ENCODE measurements around the gene SNX24. TPM values are rescaled to one million over a fixed set of nuclear protein-coding genes. Genes with fewer than 3 reads are reported as not detected.

SNX24 gene
- total RNA-seq, 1 donor from 2014 or later, result 8.5 TPM

DNA sequence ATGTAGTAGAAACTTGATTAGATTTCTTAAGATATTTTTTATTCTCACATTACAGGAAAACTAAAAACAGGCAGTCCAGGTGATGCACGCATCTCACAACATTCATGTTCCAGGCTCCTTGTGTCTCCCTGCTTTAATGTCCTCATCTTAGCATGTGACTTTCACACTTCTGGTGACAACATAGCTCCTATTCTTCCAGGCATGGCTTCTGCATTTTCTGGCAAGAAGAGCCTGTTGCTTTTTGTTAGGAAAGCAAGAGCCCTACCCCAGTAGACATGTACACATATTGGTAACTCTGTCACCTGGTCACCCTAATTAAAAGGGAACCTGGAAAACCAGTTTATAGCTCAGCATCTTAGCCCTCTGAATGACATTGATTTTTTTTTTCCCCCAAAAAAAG lies 98.6 kb downstream of the SNX24 start:
- TF ChIP-seq, protein P1, sequence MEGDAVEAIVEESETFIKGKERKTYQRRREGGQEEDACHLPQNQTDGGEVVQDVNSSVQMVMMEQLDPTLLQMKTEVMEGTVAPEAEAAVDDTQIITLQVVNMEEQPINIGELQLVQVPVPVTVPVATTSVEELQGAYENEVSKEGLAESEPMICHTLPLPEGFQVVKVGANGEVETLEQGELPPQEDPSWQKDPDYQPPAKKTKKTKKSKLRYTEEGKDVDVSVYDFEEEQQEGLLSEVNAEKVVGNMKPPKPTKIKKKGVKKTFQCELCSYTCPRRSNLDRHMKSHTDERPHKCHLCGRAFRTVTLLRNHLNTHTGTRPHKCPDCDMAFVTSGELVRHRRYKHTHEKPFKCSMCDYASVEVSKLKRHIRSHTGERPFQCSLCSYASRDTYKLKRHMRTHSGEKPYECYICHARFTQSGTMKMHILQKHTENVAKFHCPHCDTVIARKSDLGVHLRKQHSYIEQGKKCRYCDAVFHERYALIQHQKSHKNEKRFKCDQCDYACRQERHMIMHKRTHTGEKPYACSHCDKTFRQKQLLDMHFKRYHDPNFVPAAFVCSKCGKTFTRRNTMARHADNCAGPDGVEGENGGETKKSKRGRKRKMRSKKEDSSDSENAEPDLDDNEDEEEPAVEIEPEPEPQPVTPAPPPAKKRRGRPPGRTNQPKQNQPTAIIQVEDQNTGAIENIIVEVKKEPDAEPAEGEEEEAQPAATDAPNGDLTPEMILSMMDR (IDR thresholded peaks at IDR 0.05), result no peak
- Mint-ChIP-seq H3K9me3 (no peaks in the 10 kb centered on the region), H3K36me3 (ENCODE audit: low read depth) (no peaks in the 10 kb centered on the region), H3K27ac (no peak overlapping the region), H3K4me3 (no peak overlapping the region), H3K4me1 (peaks cover 18% of the 10 kb centered on the region), H3K27me3 (no peaks in the 10 kb centered on the region)
- no peak for DNase-seq
- CTCF ChIA-PET, result no interaction called here
- POLR2A ChIA-PET, result no interaction called here
- ATAC-seq (ENCODE audit: low read depth), result no peak
- intact Hi-C loops (cut with micrococcal nuclease), result no loop called here

DNA sequence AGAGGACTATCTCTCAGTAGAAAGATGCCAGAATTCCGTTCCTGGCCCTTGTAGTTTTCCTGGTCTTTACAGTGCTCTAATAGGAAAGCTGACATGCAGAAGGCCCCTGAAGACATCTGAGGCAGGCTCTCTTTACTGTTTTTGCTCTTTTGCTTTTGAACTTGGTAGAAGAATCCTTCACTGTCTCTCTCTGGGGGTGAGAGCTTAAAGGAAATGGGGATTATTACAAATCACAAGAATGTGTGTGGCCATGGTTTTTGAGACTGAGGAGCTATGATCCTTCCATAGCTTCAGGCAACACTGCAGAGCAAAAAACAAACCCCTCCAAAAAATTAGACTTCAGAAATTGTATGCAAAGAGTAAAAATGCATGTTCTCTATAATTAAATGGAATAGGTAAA lies 102.0 kb downstream of the SNX24 start:
- no peak overlapping the region for H3K4me3 Mint-ChIP-seq
- intact Hi-C loops (cut with micrococcal nuclease), result no loop called here
- peaks cover 2% of the 10 kb centered on the region for H3K36me3 Mint-ChIP-seq (ENCODE audit: low read depth)
- H3K27me3 Mint-ChIP-seq, result no peaks in the 10 kb centered on the region
- H3K4me1 Mint-ChIP-seq, result peaks cover 18% of the 10 kb centered on the region
- no peaks in the 10 kb centered on the region for H3K9me3 Mint-ChIP-seq
- ChIA-PET POLR2A (no interaction called here), CTCF (no interaction called here)
- H3K27ac Mint-ChIP-seq, result no peak overlapping the region
- DNase-seq (no peak), ATAC-seq (ENCODE audit: low read depth) (no peak)
- TF ChIP-seq, protein P1 (IDR thresholded peaks at IDR 0.05), result no peak

DNA sequence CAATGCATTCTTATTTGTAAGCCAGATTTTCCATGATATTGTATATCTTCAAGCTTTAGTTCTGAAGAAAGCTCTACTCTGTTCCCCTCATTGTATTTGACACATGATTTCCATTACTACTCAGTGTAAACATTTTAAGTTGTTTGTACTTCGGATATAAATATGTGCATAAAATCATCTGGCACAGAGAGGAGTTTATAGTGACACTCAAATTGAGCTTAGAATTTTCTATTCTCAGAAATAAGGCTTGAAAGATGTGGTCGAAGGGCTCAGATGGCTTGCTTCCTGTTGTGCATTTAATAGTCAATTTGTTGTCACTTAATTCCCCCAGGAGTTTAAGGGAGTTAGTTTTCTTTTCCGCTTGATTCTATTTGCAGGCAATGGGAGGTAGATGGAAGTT lies 102.4 kb downstream of the SNX24 start:
- H3K4me1 Mint-ChIP-seq, result peaks cover 18% of the 10 kb centered on the region
- POLR2A ChIA-PET, result no interaction called here
- intact Hi-C loops (cut with micrococcal nuclease), result no loop called here

DNA sequence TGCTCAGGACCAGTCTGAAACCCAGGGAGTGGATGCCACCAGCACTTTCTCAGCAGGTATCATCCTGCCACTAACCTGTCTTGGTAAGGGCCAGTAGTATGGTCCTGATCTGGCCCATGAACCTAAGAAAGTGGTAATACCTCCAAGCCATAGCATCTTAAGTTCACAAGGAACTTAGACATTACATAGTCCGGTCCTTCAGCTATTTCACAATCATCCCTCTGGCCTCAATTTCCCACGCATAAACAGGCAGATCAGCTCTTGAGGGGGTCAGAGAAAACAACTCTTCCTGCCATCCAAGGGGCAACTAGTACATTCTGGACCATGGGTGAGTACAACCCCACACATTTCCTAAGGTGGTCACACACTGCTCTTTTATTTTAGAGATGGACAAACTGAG lies 102.9 kb downstream of the SNX24 start:
- intact Hi-C loops (cut with micrococcal nuclease), result no loop called here
- peaks cover 2% of the 10 kb centered on the region for H3K36me3 Mint-ChIP-seq (ENCODE audit: low read depth)
- H3K27ac Mint-ChIP-seq, result no peak overlapping the region

More for the DNA sequence above, 102.4 kb downstream of the SNX24 start:
- no peaks in the 10 kb centered on the region for H3K27me3 Mint-ChIP-seq
- DNase-seq (no peak), ATAC-seq (ENCODE audit: low read depth) (no peak)
- H3K36me3 Mint-ChIP-seq (ENCODE audit: low read depth), result peaks cover 2% of the 10 kb centered on the region
- TF ChIP-seq, protein P1 (IDR thresholded peaks at IDR 0.05), result no peak
- H3K9me3 Mint-ChIP-seq, result no peaks in the 10 kb centered on the region
- no peak overlapping the region for H3K27ac Mint-ChIP-seq
- CTCF ChIA-PET, result no interaction called here
- no peak overlapping the region for H3K4me3 Mint-ChIP-seq

DNA sequence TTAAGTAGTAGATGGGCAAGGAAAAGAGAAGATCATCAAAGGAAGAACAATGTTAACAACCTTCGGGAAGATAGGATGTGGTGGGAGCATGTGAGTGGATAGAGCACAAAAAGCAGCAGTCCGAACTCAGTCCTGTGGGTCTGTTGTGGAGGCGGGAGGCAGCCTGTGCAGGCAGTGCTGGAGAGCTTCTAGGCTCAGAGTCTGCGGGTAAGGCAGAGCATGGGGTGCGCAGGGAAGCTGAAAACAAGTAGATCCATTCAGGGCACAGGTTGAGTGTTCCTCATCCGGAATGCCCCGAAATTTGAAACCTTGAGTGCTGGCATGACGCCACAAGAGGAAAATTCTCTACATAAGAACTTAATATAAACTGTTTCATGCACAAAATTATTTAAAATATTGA lies 106.2 kb downstream of the SNX24 start:
- intact Hi-C loops (cut with micrococcal nuclease), result no loop called here
- H3K9me3 Mint-ChIP-seq, result peaks cover 2% of the 10 kb centered on the region
- DNase-seq (no peak), ATAC-seq (ENCODE audit: low read depth) (no peak)
- ChIA-PET CTCF (no interaction called here), POLR2A (no interaction called here)
- H3K36me3 Mint-ChIP-seq (ENCODE audit: low read depth), result peaks cover 2% of the 10 kb centered on the region
- peaks cover 9% of the 10 kb centered on the region for H3K4me1 Mint-ChIP-seq
- H3K27me3 Mint-ChIP-seq, result no peaks in the 10 kb centered on the region
- no peak overlapping the region for H3K27ac Mint-ChIP-seq
- TF ChIP-seq, protein P1 (IDR thresholded peaks at IDR 0.05), result no peak
- no peak overlapping the region for H3K4me3 Mint-ChIP-seq

More for the DNA sequence above, 102.9 kb downstream of the SNX24 start:
- POLR2A ChIA-PET, result no interaction called here
- ATAC-seq (ENCODE audit: low read depth), result no peak
- CTCF ChIA-PET, result no interaction called here
- Mint-ChIP-seq H3K9me3 (no peaks in the 10 kb centered on the region), H3K4me1 (peaks cover 18% of the 10 kb centered on the region), H3K27me3 (no peaks in the 10 kb centered on the region), H3K4me3 (no peak overlapping the region)
- TF ChIP-seq, protein P1 (IDR thresholded peaks at IDR 0.05), result no peak
- no peak for DNase-seq

All from activated B cell treated with CpG ODN at 0.5 μM for 24 hours (primary cell).